NCI-H146 treated with DMSO at 0.1 percent for 48 hours (cell line): ENCODE results near the gene RAD54L.
A peak's percentile ranks its signal among the peaks of the same experiment; 100 is the strongest.
"Not testable (repeated sequence)": the region's sequence is repeated elsewhere in the genome, so short reads cannot be mapped to it uniquely, and the experiment has no call there.

ENCODE experiments used
- DNase-seq: peaks from one replicate; lab custom pipeline; 2025; ENCODE audit not compliant: unreplicated experiment; lab: John Stamatoyannopoulos, UW

Gene RAD54L

DNA sequence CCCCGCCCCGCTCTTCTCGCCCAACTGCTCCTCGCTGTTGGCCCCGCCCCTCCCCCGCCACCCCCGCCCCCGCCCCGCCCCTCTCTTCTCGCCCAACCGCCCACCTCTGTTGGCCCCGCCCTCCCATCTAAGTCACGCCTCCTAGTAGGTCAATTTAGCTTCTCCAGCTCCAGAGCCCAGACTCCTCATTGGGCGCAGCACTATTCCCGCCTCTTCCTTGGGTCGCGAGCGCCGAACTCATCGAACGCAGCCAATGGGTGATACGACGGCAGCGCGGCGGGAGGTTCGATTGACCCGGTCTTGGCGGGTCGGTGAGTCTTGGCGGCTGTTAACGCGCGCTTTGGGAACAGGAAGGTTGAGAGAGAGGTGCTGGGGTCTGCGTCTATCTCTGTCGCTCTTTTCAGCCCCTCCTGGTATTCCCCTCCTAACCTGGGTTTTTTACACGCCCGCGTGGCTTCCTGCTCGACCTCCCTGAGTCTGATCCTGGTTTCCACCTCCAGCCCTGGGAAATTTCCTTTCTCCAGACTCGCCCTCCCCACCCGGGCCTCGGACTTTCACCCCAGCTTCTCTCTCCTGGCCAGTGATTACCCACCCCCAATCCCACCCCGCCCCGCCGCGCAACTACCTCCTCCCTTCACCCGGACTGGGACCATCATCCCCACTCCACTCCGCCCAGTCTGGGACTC is at the start of gene RAD54L:
RAD54L (plus strand) TSS at position 328 of the 686 bp plus-strand sequence. CDS start 643 bp downstream, outside the sequence.
- peak; percentile 95 for DNase-seq

DNA sequence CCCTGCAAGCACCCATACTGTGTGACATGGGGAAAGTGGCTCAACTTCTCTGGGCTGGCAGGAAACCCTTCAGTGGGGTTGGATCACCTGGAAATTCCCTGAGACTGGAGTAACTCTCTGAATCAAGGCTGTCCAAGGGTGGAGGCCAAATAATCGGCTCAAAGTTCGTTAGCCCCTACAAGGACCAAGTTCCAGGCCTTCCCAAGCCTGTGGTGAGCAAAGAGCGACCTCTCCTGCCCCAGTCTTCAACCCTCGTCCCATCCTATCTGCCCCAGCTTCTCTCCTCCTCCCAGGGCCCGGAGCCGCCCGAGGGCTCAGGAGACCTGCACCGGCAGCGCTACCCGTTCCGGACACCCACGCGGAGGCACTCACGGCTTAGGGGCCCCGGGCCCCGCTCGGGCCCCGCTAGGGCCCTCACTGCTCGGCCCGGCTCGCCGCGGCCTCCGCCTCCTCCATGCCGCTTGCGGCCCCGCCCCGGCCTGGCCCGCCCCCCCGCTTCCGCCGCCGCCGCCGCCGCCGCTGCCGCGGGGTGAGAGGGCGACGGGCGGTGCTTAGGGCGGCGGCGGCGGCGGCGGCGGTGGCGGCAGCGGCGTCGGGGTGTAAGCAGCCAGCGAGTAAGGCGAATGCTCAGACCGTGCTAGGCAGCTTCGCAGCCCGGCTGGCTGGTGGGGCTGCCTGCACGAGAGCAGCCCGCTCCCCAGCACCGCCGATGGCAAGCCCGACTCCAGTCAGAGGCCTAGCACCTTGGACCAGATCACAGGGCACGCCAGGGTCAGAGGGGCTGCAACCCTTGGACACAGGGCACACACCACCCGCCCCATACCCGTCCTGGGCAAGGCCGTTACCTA is 49.4 kb upstream of the RAD54L start, which contains the start of gene POMGNT1:
POMGNT1 (minus strand) TSS at position 471 of the 848 bp plus-strand sequence. CDS start 613 bp downstream, outside the sequence.
- peak; percentile 24 for DNase-seq

DNA sequence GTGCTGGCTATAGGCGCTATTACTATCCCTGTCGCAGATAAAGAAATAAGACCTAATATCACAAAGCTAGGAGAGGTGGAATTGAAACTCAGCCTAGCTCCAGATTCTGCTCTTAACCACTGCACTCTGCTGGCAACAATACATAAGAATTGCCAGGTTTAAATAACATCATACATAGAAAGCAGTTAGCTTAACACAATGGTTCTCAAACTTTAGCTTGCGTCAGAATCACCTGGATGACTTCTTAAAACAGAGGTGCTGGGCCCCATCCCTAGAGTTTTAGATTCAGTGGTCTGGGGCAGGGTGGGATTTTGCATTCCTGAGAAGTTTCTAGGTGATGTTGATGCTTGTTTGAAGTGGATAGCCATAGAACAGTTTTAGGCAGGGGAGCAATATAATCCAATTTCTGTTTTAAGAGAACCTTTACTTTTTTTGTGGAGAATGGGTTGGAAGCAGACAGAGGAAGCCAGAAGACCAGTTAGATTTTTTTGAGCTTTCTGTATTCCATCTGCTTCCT is 48.3 kb upstream of the RAD54L start:
- DNase-seq = no peak

- no peak for DNase-seq
Measured at GRCh38 chr1:46203738-46204405, 43.7 kb upstream of the RAD54L start.

DNA sequence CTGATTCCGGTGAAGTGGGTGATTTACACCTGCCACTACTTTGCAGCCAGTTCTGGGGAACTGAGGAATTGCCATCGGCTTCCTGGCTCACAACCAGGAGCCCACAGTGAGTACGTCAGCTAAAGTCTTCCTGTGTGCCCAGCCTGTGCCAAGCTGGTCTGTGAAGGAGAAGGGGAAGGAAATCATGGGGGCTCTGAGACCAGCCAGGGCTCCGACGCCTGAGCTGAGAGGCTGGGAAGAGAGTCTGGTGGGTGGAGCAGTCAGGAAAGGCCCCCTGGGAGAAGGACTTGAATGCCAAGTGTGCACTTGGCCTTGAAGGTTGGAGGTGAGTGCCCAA is 43.2 kb upstream of the RAD54L start:
- DNase-seq = no peak

- DNase-seq = no peak
Measured at GRCh38 chr1:46205141-46205540, 42.4 kb upstream of the RAD54L start.

DNA sequence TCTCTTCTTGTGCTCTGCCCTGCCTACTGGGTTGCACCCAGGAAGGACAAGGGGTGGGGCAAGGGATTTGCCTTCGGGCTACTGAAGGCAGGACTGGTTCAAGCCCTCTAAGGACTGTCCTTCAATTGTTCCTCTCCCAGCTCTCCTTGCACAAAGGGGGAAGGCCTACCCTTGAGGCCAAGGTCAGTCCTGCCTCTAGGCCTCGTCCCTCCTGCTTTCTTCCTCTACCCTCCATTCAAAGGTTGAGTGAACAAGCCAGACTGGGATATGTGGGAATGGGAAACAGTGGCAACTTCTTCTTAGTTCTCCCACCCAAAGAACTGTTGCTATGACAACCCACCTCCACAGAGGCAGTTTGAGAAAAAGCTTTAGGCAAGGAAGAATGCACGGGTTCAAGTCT is 41.8 kb upstream of the RAD54L start:
- DNase-seq = no peak

DNA sequence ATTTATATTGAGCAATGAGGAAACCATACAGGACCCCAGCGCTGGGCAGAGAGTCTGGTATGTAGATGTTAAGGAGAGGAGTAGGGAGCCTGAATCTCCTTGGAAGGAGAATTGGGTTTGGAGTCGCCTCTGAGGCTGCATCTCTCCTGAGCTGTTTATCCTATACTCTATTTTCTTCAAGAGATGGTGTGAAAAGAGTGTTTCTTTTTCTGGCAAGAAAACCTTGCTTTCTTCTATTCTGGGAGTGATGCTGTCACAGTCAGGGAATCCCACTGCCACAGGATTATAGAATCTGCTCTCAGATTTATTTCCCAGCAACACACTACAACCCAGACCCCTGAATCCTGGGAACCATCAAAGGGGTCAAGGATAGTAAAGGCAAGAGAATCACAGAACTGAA is 41.2 kb upstream of the RAD54L start:
- no peak for DNase-seq

DNA sequence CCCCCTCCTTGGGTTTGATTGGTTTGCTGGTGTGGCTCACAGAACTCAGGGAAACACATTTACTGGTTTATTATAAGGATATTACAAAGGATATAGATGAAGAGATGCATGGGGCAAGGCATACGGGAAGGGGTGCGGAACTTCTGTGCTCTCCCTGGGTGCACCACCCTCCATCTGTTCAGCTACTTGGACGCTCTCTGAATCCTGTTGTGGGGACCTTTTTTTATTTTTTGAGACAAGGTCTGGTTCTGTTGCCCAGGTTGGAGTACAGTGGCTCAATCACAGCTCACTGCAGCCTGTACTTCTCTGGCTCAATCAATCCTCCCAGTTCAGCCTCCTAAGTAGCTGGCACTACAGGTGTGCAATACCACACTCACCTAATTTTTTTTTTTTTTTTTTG is 37.0 kb upstream of the RAD54L start:
- no peak for DNase-seq

GRCh38 chr1:46211051-46211450 is 36.5 kb upstream of the RAD54L start:
- no peak for DNase-seq

DNA sequence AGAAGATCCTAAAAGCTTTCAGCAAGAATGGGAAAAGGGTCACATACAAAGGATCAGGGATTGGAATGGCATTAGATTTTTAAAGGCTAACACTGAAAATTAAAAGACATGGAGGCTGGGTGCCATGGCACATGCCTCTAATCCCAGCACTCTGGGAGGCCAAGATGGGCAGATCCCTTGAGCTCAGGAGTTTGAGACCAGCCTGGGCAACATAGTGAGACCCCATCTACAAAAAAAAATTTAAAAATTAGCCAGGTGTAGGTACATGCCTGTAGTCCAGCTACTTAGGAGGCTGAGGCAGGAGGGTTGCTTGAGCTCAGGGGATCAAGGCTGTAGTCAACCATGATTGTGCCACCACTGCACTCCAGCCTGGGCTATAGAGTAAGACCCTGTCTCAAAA is 32.1 kb upstream of the RAD54L start:
- no peak for DNase-seq

DNA sequence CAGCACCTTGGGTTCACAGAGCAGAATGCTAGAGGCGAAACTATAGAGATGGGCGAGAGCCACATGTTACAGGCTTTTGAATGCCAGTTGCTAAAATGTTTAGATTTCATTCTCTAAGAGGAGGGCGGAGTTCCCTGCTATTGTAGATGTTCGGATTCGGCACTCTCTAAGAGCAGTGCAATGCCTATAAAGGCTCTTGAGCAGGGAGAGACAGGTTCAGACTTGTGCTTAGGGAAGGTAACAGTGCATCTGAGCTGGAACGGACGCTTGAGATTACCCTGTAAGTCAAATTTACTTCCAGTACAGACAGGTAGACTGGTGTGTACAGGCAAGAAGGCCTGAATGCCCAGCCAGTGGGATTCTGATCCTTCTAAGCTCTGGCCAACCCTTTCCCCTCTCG is 29.1 kb upstream of the RAD54L start:
- no peak for DNase-seq

DNA sequence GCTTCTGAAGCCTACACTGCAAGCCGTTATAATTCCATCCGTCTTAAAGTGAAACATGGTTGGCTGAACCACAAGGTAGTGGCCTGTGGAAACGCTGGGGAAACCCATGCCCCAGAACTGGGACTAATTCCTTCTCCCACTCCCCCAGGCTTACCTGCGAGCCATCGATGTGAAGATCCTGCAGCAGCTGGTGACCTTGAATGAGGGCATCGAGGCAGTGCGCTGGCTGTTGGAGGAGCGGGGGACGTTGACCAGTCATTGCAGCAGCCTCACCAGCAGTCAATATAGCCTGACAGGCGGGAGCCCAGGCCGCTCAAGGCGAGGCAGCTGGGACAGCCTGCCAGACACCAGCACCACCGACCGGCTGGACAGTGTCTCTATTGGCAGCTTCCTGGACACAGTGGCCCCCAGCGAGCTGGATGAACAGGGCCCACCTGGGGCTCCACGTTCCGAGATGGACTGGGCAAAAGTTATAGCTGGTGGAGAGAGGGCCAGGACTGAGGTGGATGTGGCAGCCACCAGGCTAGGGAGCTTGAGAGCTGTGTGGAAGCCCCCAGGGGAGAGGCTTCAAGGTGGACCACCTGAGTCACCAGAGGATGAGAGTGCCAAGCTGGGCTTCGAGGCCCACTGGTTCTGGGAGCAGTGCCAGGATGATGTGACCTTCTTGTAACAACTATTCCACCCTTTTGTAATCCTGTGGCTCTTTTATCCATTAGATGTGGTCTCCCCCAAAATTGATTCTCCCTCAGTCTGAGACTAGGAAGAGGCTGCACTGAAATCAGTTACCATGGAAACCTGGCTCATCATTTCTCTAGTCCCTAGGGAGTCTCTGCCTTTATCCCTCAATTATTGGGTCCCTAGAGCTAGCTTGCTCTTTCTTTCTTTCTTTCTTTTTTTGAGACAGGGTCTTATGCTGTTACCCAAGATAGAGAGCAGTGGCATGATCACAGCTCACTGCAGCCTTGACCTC is 27.7 kb upstream of the RAD54L start:
- no peak for DNase-seq

DNA sequence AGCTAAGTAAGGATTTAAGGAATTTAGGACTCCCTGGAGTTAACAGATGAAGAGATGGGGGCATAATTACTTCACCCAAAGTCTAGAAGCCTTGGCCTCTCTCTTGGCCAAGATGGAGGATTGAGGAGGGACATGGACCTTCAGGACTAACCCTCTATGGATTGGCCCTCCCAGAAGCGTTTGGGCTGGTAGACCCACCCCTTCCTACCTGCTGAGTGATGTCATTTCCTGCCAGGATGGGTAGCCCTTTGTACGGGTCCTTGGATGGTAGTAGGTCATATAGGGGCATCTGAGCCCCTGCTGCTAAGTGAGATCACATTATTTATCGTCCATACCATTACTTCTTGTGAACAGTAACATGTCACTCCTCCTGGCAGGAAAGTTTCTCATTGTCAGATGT is 26.8 kb upstream of the RAD54L start:
- DNase-seq = no peak

DNA sequence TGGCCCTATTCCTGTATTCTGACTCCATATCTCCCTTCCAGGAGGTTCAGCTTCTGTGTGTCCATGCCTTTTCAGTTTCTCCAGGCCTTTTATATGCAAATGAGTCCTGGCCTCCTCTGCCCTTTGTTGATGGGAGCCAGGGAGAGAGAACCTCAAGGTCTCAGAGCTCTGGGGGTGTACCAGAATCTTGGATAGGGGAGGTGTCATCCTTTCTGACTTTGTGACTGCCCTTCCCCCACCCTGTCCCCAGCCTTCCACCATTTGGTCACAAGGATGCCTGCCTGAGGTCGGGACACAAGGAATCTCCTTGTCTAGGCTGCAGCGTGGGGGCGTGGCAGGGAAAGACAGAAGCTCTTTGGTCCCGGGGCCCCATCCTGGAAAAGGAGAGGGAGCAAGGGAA is 25.8 kb upstream of the RAD54L start:
- DNase-seq = no peak

- not testable (repeated sequence) for DNase-seq
Measured at GRCh38 chr1:46223055-46223454, 24.5 kb upstream of the RAD54L start.

DNA sequence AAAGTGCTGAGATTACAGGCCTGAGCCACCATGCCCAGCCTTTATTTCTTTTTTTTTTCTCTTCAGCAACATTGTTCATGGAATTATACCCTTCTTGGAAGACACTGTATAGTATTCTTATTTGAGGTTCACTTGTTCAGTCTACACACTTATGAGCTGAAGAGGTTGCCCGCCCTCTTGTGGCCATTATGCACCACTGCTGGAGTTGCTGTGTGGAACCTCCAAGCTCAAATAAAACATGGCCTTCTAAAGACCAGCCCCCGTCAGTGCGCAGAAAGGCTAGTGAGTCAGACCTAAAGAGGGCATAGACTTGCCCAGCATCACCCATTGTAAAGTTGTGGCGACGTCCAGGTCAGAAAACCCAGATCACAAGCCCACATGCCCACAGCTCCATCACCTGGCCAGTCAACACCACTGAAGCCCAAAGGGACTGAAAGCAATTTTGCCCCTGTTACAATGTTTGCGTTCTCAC is 24.1 kb upstream of the RAD54L start:
- peak; percentile 69 for DNase-seq

- DNase-seq = no peak
Measured at GRCh38 chr1:46224966-46225365, 22.6 kb upstream of the RAD54L start.

GRCh38 chr1:46231231-46231630 is 16.3 kb upstream of the RAD54L start:
- not testable (repeated sequence) for DNase-seq

DNA sequence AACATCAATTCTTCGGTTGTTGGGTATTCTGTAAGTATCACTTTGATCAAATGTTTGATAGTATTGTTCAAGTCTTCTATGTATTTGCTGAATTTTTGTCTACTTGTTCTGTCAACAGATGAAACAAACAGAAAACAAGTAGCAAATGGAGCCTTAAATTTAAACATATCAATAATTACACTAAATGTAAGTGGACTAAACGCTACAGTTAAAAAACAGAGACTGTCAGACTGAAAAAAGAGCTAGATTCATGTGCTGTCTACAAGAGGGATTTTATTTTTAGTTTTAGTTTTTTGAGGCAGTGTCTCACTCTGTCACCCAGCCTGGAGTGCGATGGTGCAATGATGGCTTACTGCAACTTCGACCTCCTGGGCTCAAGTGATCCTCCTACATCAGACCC is 10.7 kb upstream of the RAD54L start:
- DNase-seq = no peak
